Cardiac fibroblast (primary cell): ENCODE data around the gene UBN1.

Experiments
- DNase-seq, 2 donors: peaks; one replicate each; pipeline versions ENCODE4 v3.0.0 to v3.0.0-alpha.2; 2010; ENCODE audit warnings: low read depth in 2 of 2
- H3K4me3 ChIP-seq, 2 donors: replicated peaks in 1 of 2; 1 replicate in 1 of 2; 2 replicates in 1 of 2; pipeline ENCODE4 v1.5.1; 2011; ENCODE audit warnings: low read depth in 2 of 2, low read length in 2 of 2, mild to moderate bottlenecking in 2 of 2, moderate library complexity in 1 of 2
- CTCF ChIP-seq: IDR thresholded peaks from one replicate; pipeline ENCODE4 v1.5.1; 2011; ENCODE audit warnings: low read depth, mild to moderate bottlenecking, low read length, inconsistent platforms

The UBN1 gene

GRCh38 chr16:4918781-4919251 lies 71.5 kb downstream of the UBN1 start:
- no peak for DNase-seq
- no peak for TF ChIP-seq CTCF
- no peak overlapping the region for H3K4me3 ChIP-seq

GRCh38 chr16:4920826-4921225 lies 73.5 kb downstream of the UBN1 start:
- H3K4me3 ChIP-seq, result no peak overlapping the region
- DNase-seq, result no peak
- TF ChIP-seq CTCF, result no peak

- no peak overlapping the region for H3K4me3 ChIP-seq
- no peak for TF ChIP-seq CTCF
- DNase-seq, result no peak
Observed at GRCh38 chr16:4922721-4923342, 75.6 kb downstream of the UBN1 start.

GRCh38 chr16:4923853-4924252 lies 76.6 kb downstream of the UBN1 start:
- TF ChIP-seq CTCF, result no peak
- no peak overlapping the region for H3K4me3 ChIP-seq
- DNase-seq, result no peak

- DNase-seq, result no peak
- no peak overlapping the region for H3K4me3 ChIP-seq
- no peak for TF ChIP-seq CTCF
Observed at GRCh38 chr16:4924593-4925292, 77.5 kb downstream of the UBN1 start.

- H3K4me3 ChIP-seq, result no peak overlapping the region
- no peak for TF ChIP-seq CTCF
- DNase-seq, result no peak
Observed at GRCh38 chr16:4925293-4925607, 78.0 kb downstream of the UBN1 start.
